ENCODE results near the gene APOA4. TPM values are rescaled to one million over a fixed set of nuclear protein-coding genes. Genes with fewer than 3 reads are reported as not detected.

APOA4 gene
- polyA plus RNA-seq, 3 donors = not detected

DNA sequence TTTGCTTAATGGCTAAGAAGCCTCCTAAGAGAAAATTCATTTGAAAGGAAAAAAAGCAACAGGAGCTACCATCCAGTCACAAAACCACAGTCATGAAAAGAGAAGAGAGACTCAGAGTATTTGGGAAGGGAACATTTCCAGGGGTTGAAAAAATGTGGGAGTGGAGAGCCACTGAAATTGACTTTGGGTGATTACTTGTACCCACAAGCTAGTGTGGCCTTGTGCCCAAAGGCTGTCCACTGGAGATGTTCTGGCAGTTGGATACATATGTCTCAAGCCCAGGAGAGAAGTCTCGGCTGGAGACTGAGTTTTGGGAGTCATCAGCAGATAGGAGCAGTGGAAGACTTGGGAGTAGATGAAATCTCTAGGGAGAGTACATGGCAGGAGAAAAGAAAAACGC is 28.3 kb downstream of the APOA4 start:
- Histone ChIP-seq H3K4me2 (replicated peaks; ENCODE audit: extremely low read depth, low read length, poor library complexity, severe bottlenecking) (no peak overlapping the region), H3K4me3 (replicated peaks in 1 of 3; ENCODE audit: low read depth in 2 of 3, low read length in 3 of 3) (no peak overlapping the region), H3K27ac (ENCODE audit: low read depth in 1 of 2, low read length in 2 of 2) (no peak overlapping the region), H3K4me1 (ENCODE audit: control insufficient read depth in 1 of 2, insufficient read depth in 2 of 2, low read length in 2 of 2) (peaks cover 7% of the 10 kb centered on the region in 2 donors), H3K36me3 (replicated peaks in 1 of 2; ENCODE audit: control insufficient read depth in 1 of 2, insufficient read depth in 2 of 2, low read length in 2 of 2) (no peaks in the 10 kb centered on the region), H2AFZ (ENCODE audit: insufficient read depth, low read depth, low read length, poor library complexity, severe bottlenecking) (no peak overlapping the region), H3K9ac (ENCODE audit: insufficient read depth, low read length, poor library complexity, severe bottlenecking) (no peak overlapping the region), H3K27me3 (ENCODE audit: control insufficient read depth in 2 of 2, insufficient read depth in 2 of 2, low read length in 2 of 2) (no peaks in the 10 kb centered on the region), H4K20me1 (ENCODE audit: insufficient read depth, low read length) (no peaks in the 10 kb centered on the region), H3K79me2 (ENCODE audit: insufficient read depth, low read length) (no peaks in the 10 kb centered on the region), H3K9me3 (replicated peaks in 1 of 2; ENCODE audit: control insufficient read depth in 1 of 2, insufficient read depth in 1 of 2, low read length in 2 of 2) (no peaks in the 10 kb centered on the region)
- no peak overlapping the region for H3K4me3 Mint-ChIP-seq
- WGBS (ENCODE audit: insufficient coverage) = 79% methylated on average over 2 of the region's 2 CpGs
- H3K27ac Mint-ChIP-seq = no peak overlapping the region
- no peaks in the 10 kb centered on the region for H3K36me3 Mint-ChIP-seq
- H3K9me3 Mint-ChIP-seq = peaks cover 0 to 2% (median 0%) of the 10 kb centered on the region in 7 donors
- peaks cover 10% of the 10 kb centered on the region for H3K4me1 Mint-ChIP-seq
- DNase-seq = no peak
- peaks cover 5 to 12% (median 9%) of the 10 kb centered on the region in 3 donors for H3K27me3 Mint-ChIP-seq (ENCODE audit: low read depth in 3 of 3)
- TF ChIP-seq, protein P1, sequence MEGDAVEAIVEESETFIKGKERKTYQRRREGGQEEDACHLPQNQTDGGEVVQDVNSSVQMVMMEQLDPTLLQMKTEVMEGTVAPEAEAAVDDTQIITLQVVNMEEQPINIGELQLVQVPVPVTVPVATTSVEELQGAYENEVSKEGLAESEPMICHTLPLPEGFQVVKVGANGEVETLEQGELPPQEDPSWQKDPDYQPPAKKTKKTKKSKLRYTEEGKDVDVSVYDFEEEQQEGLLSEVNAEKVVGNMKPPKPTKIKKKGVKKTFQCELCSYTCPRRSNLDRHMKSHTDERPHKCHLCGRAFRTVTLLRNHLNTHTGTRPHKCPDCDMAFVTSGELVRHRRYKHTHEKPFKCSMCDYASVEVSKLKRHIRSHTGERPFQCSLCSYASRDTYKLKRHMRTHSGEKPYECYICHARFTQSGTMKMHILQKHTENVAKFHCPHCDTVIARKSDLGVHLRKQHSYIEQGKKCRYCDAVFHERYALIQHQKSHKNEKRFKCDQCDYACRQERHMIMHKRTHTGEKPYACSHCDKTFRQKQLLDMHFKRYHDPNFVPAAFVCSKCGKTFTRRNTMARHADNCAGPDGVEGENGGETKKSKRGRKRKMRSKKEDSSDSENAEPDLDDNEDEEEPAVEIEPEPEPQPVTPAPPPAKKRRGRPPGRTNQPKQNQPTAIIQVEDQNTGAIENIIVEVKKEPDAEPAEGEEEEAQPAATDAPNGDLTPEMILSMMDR (IDR thresholded peaks at IDR 0.05) = no peak
- intact Hi-C loops (cut with micrococcal nuclease) = loop anchor here in 1 of 2 donors (5.0 kb wide), 1 partner anchor 312 kb away; no protein-coding TSS in a partner anchor

DNA sequence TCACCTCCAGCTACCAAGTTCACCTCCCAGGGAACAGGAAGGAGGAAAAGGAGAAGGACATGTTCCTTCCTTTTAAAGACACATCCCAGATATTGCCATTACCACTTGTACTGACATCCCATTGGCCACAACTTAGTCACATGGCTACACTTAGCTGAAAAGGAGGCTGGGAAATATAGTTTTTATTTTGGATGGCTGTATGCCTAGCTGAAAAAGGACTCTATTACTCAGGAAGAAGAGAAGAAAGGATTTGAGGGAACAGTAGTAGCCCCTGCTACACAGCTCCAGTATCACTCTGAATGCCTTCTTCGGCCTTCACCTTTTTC is 29.4 kb downstream of the APOA4 start:
- no peak overlapping the region for H3K4me2 ChIP-seq (replicated peaks; ENCODE audit: extremely low read depth, low read length, poor library complexity, severe bottlenecking)

More for the DNA sequence above, 29.4 kb downstream of the APOA4 start:
- peaks cover 6 to 14% (median 10%) of the 10 kb centered on the region in 3 donors for H3K27me3 Mint-ChIP-seq (ENCODE audit: low read depth in 3 of 3)
- TF ChIP-seq, protein P1 (IDR thresholded peaks at IDR 0.05) = no peak
- H3K4me1 Mint-ChIP-seq = peaks cover 14% of the 10 kb centered on the region
- 100% methylated on average over 1 of the region's 1 CpG for WGBS (ENCODE audit: insufficient coverage)
- Histone ChIP-seq H3K27me3 (ENCODE audit: control insufficient read depth in 2 of 2, insufficient read depth in 2 of 2, low read length in 2 of 2) (no peaks in the 10 kb centered on the region), H3K27ac (ENCODE audit: low read depth in 1 of 2, low read length in 2 of 2) (no peak overlapping the region), H3K4me3 (replicated peaks in 1 of 3; ENCODE audit: low read depth in 2 of 3, low read length in 3 of 3) (no peak overlapping the region), H4K20me1 (ENCODE audit: insufficient read depth, low read length) (no peaks in the 10 kb centered on the region), H3K9me3 (replicated peaks in 1 of 2; ENCODE audit: control insufficient read depth in 1 of 2, insufficient read depth in 1 of 2, low read length in 2 of 2) (no peaks in the 10 kb centered on the region), H3K4me1 (ENCODE audit: control insufficient read depth in 1 of 2, insufficient read depth in 2 of 2, low read length in 2 of 2) (peaks cover 7 to 8% of the 10 kb centered on the region in 2 donors), H2AFZ (ENCODE audit: insufficient read depth, low read depth, low read length, poor library complexity, severe bottlenecking) (peak overlapping the region; percentile 68), H3K36me3 (replicated peaks in 1 of 2; ENCODE audit: control insufficient read depth in 1 of 2, insufficient read depth in 2 of 2, low read length in 2 of 2) (no peaks in the 10 kb centered on the region), H3K79me2 (ENCODE audit: insufficient read depth, low read length) (no peaks in the 10 kb centered on the region), H3K9ac (ENCODE audit: insufficient read depth, low read length, poor library complexity, severe bottlenecking) (no peak overlapping the region)
- no peak for DNase-seq
- no peaks in the 10 kb centered on the region for H3K36me3 Mint-ChIP-seq
- intact Hi-C loops (cut with micrococcal nuclease) = no loop called here
- H3K9me3 Mint-ChIP-seq = peaks cover 0 to 2% (median 0%) of the 10 kb centered on the region in 7 donors
- H3K4me3 Mint-ChIP-seq = no peak overlapping the region
- H3K27ac Mint-ChIP-seq = no peak overlapping the region

Measured in CD14-positive monocyte (primary cell).